CD8-positive, alpha-beta memory T cell (primary cell): ENCODE data around the gene MYO19. TPM values are rescaled to one million over a fixed set of nuclear protein-coding genes. Genes with fewer than 3 reads are reported as not detected.
A peak's percentile ranks its signal among the peaks of the same experiment; 100 is the strongest.
"Not testable (repeated sequence)": the region's sequence is repeated elsewhere in the genome, so short reads cannot be mapped to it uniquely, and the experiment has no call there.

Source experiments
- CTCF ChIA-PET: fragments of 350-600 bp; sonication (Branson Sonifier 250); formaldehyde crosslinking; loops from one replicate; lab custom pipeline; 2021; ENCODE audit warnings: antibody characterized with exemption; lab: Charles Lee
- POLR2A ChIA-PET: fragments of 350-600 bp; sonication (Branson Sonifier 250); formaldehyde crosslinking; loops from one replicate; lab custom pipeline; 2021; ENCODE audit warnings: antibody characterized with exemption; lab: Charles Lee
- DNase-seq, 5 donors: peaks; one replicate each; pipeline versions ENCODE4 v3.0.0 to v3.0.0-alpha.2; 2020 to 2022; ENCODE audit warnings: mixed read lengths in 1 of 5
- H3K27ac ChIP-seq: one replicate; pipeline ENCODE4 v1.7.0; 2013; ENCODE audit warnings: low read depth, mild to moderate bottlenecking, low read length, moderate library complexity
- H3K27me3 ChIP-seq: 2 replicates; pipeline ENCODE4 v1.7.0; 2013; ENCODE audit warnings: low read length, mild to moderate bottlenecking; ENCODE audit not compliant: insufficient read depth, poor library complexity, severe bottlenecking
- H3K36me3 ChIP-seq: 2 replicates; pipeline ENCODE4 v1.7.0; 2013; ENCODE audit warnings: mild to moderate bottlenecking, low read length, moderate library complexity; ENCODE audit not compliant: insufficient read depth
- H3K4me1 ChIP-seq: 2 replicates; pipeline ENCODE4 v1.7.0; 2013; ENCODE audit warnings: mild to moderate bottlenecking, low read length, moderate library complexity; ENCODE audit not compliant: insufficient read depth
- H3K4me3 ChIP-seq: 2 replicates; pipeline ENCODE4 v1.7.0; 2013; ENCODE audit warnings: mild to moderate bottlenecking, low read length
- H3K9me3 ChIP-seq: 2 replicates; pipeline ENCODE4 v1.7.0; 2013; ENCODE audit warnings: mild to moderate bottlenecking, low read length
- H3K27ac Mint-ChIP-seq, 8 donors: one replicate each; pipeline ENCODE4 v1.8.0; 2020 to 2021; ENCODE audit warnings: mixed read lengths in 8 of 8, mild to moderate bottlenecking in 6 of 8, inconsistent platforms in 3 of 8, moderate library complexity in 3 of 8
- H3K27me3 Mint-ChIP-seq, 2 donors: one replicate each; pipeline ENCODE4 v1.8.0; 2020 to 2021; ENCODE audit warnings: mixed read lengths in 2 of 2, mild to moderate bottlenecking in 1 of 2, moderate library complexity in 1 of 2
- H3K36me3 Mint-ChIP-seq, 3 donors: one replicate each; pipeline ENCODE4 v1.8.0; 2020 to 2021; ENCODE audit warnings: mixed read lengths in 3 of 3, inconsistent platforms in 1 of 3, mild to moderate bottlenecking in 1 of 3
- H3K4me1 Mint-ChIP-seq, 3 donors: one replicate each; pipeline ENCODE4 v1.8.0; 2020 to 2021; ENCODE audit warnings: mixed read lengths in 3 of 3, inconsistent platforms in 1 of 3, mild to moderate bottlenecking in 1 of 3
- H3K4me3 Mint-ChIP-seq, 7 donors: one replicate each; pipeline ENCODE4 v1.8.0; 2020 to 2021; ENCODE audit warnings: mixed read lengths in 7 of 7, mild to moderate bottlenecking in 6 of 7, moderate library complexity in 4 of 7, inconsistent platforms in 2 of 7
- H3K9me3 Mint-ChIP-seq, 5 donors: one replicate each; pipeline ENCODE4 v1.8.0; 2020 to 2022; ENCODE audit warnings: mixed read lengths in 5 of 5, mild to moderate bottlenecking in 3 of 5, moderate library complexity in 2 of 5, inconsistent platforms in 1 of 5
- polyA plus RNA-seq: library from polyadenylated mRNA; unstranded; fragments of 300-500 nt; fragmentation: Illumina TruSeq; gene quantifications from one replicate; pipeline ENCODE4 v1.2.3, GENCODE V29; 2021
- total RNA-seq, 2 experiments: library from RNA; stranded (reverse); gene quantifications; one replicate each; pipeline ENCODE4 v1.2.3, GENCODE V29; 2021

MYO19 gene
- total and polyA plus RNA-seq, 3 experiments from 2014 or later, result 5.0 to 138 (median 133) TPM

- H3K4me3 ChIP-seq, result no peak overlapping the region
- no peaks in the 10 kb centered on the region for H3K9me3 ChIP-seq
- Mint-ChIP-seq H3K27me3 (peaks cover 0 to 1% of the 10 kb centered on the region in 2 donors), H3K4me3 (no peak overlapping the region), H3K4me1 (no peaks in the 10 kb centered on the region), H3K9me3 (no peaks in the 10 kb centered on the region), H3K36me3 (peaks cover 0 to 74% (median 16%) of the 10 kb centered on the region in 3 donors), H3K27ac (no peak overlapping the region)
- H3K27ac ChIP-seq, result no peak overlapping the region
- no peak for DNase-seq
- POLR2A ChIA-PET, result no interaction called here
- peaks cover 4% of the 10 kb centered on the region for H3K36me3 ChIP-seq
- CTCF ChIA-PET, result no interaction called here
- no peaks in the 10 kb centered on the region for H3K4me1 ChIP-seq
- H3K27me3 ChIP-seq, result no peaks in the 10 kb centered on the region
Measured at GRCh38 chr17:36511216-36511615, 23.5 kb downstream of the MYO19 start.

GRCh38 chr17:36510636-36511035, 24.0 kb downstream of the MYO19 start:
- H3K4me1 Mint-ChIP-seq, result no peaks in the 10 kb centered on the region
- Histone ChIP-seq H3K9me3 (no peaks in the 10 kb centered on the region), H3K4me3 (no peak overlapping the region), H3K4me1 (no peaks in the 10 kb centered on the region), H3K27me3 (no peaks in the 10 kb centered on the region), H3K36me3 (peaks cover 5% of the 10 kb centered on the region), H3K27ac (no peak overlapping the region)
- no peaks in the 10 kb centered on the region for H3K9me3 Mint-ChIP-seq
- no peak overlapping the region for H3K27ac Mint-ChIP-seq
- H3K36me3 Mint-ChIP-seq, result peaks cover 0 to 75% (median 21%) of the 10 kb centered on the region in 3 donors
- H3K27me3 Mint-ChIP-seq, result peaks cover 0 to 1% of the 10 kb centered on the region in 2 donors
- H3K4me3 Mint-ChIP-seq, result no peak overlapping the region
- POLR2A ChIA-PET, result no interaction called here
- CTCF ChIA-PET, result no interaction called here
- DNase-seq, result no peak

GRCh38 chr17:36509272-36509985, 25.2 kb downstream of the MYO19 start:
- POLR2A ChIA-PET, result no interaction called here
- Histone ChIP-seq H3K4me3 (no peak overlapping the region), H3K27ac (no peak overlapping the region), H3K4me1 (no peaks in the 10 kb centered on the region), H3K36me3 (peaks cover 4% of the 10 kb centered on the region), H3K9me3 (no peaks in the 10 kb centered on the region), H3K27me3 (no peaks in the 10 kb centered on the region)
- no peak for DNase-seq
- no peaks in the 10 kb centered on the region for H3K9me3 Mint-ChIP-seq
- CTCF ChIA-PET, result no interaction called here
- H3K27ac Mint-ChIP-seq, result no peak overlapping the region
- H3K4me3 Mint-ChIP-seq, result no peak overlapping the region
- H3K4me1 Mint-ChIP-seq, result no peaks in the 10 kb centered on the region
- H3K36me3 Mint-ChIP-seq, result peaks cover 0 to 72% (median 24%) of the 10 kb centered on the region in 3 donors
- H3K27me3 Mint-ChIP-seq, result peaks cover 0 to 1% of the 10 kb centered on the region in 2 donors

- H3K36me3 Mint-ChIP-seq, result peaks cover 0 to 71% (median 26%) of the 10 kb centered on the region in 3 donors
- H3K36me3 ChIP-seq, POLR2A ChIA-PET: not testable (repeated sequence)
Measured at GRCh38 chr17:36508439-36508838, 26.2 kb downstream of the MYO19 start.

GRCh38 chr17:36507266-36507665, 27.4 kb downstream of the MYO19 start:
- ChIA-PET CTCF (interaction anchor here (0.6 to 1.2 kb wide), 2 partner anchors 9 to 27 kb away, joined by 3 read pairs; no protein-coding TSS in a partner anchor), POLR2A (no interaction called here)

More at GRCh38 chr17:36508439-36508838, 26.2 kb downstream of the MYO19 start:
- H3K4me1 Mint-ChIP-seq, H3K27ac Mint-ChIP-seq, H3K9me3 Mint-ChIP-seq, H3K4me3 ChIP-seq, H3K4me3 Mint-ChIP-seq, H3K4me1 ChIP-seq, DNase-seq, H3K27me3 Mint-ChIP-seq, H3K27ac ChIP-seq, CTCF ChIA-PET, H3K27me3 ChIP-seq, H3K9me3 ChIP-seq: not testable (repeated sequence)

GRCh38 chr17:36506831-36507230, 27.8 kb downstream of the MYO19 start:
- Mint-ChIP-seq H3K27ac (no peak overlapping the region), H3K36me3 (peaks cover 0 to 73% (median 27%) of the 10 kb centered on the region in 3 donors), H3K4me3 (no peak overlapping the region), H3K9me3 (no peaks in the 10 kb centered on the region), H3K27me3 (no peaks in the 10 kb centered on the region), H3K4me1 (no peaks in the 10 kb centered on the region)
- Histone ChIP-seq H3K36me3 (peaks cover 4% of the 10 kb centered on the region), H3K9me3 (no peaks in the 10 kb centered on the region), H3K27ac (no peak overlapping the region), H3K27me3 (no peaks in the 10 kb centered on the region), H3K4me3 (no peak overlapping the region), H3K4me1 (no peaks in the 10 kb centered on the region)
- POLR2A ChIA-PET, result no interaction called here
- CTCF ChIA-PET, result interaction anchor here (0.6 to 1.2 kb wide), 2 partner anchors 8 to 27 kb away, joined by 3 read pairs; no protein-coding TSS in a partner anchor
- DNase-seq, result no peak

More at GRCh38 chr17:36507266-36507665, 27.4 kb downstream of the MYO19 start:
- Mint-ChIP-seq H3K27me3 (no peaks in the 10 kb centered on the region), H3K4me3 (no peak overlapping the region), H3K9me3 (no peaks in the 10 kb centered on the region), H3K36me3 (peaks cover 0 to 72% (median 26%) of the 10 kb centered on the region in 3 donors), H3K4me1 (no peaks in the 10 kb centered on the region), H3K27ac (no peak overlapping the region)
- Histone ChIP-seq H3K4me3 (no peak overlapping the region), H3K27me3 (no peaks in the 10 kb centered on the region), H3K36me3 (peaks cover 4% of the 10 kb centered on the region), H3K9me3 (no peaks in the 10 kb centered on the region), H3K4me1 (no peaks in the 10 kb centered on the region), H3K27ac (no peak overlapping the region)
- no peak for DNase-seq

GRCh38 chr17:36506249-36506826, 28.3 kb downstream of the MYO19 start:
- CTCF ChIA-PET, result no interaction called here
- peaks cover 0 to 73% (median 27%) of the 10 kb centered on the region in 3 donors for H3K36me3 Mint-ChIP-seq

GRCh38 chr17:36505171-36505570, 29.5 kb downstream of the MYO19 start:
- Mint-ChIP-seq H3K27ac (peak overlapping the region in 2 of 8 donors; percentile 38 to 92), H3K9me3 (no peaks in the 10 kb centered on the region), H3K36me3 (peaks cover 0 to 66% (median 20%) of the 10 kb centered on the region in 3 donors), H3K4me1 (no peaks in the 10 kb centered on the region), H3K4me3 (no peak overlapping the region), H3K27me3 (no peaks in the 10 kb centered on the region)
- H3K9me3 ChIP-seq, result no peaks in the 10 kb centered on the region
- ChIA-PET POLR2A (no interaction called here), CTCF (no interaction called here)
- no peaks in the 10 kb centered on the region for H3K27me3 ChIP-seq
- no peak overlapping the region for H3K4me3 ChIP-seq
- H3K36me3 ChIP-seq, result peaks cover 4% of the 10 kb centered on the region
- no peak for DNase-seq
- H3K4me1 ChIP-seq, result no peaks in the 10 kb centered on the region
- no peak overlapping the region for H3K27ac ChIP-seq

More at GRCh38 chr17:36506249-36506826, 28.3 kb downstream of the MYO19 start:
- Mint-ChIP-seq H3K9me3 (no peaks in the 10 kb centered on the region), H3K4me3 (no peak overlapping the region), H3K27ac (peak overlapping the region in 1 of 8 donors; percentile 57), H3K27me3 (no peaks in the 10 kb centered on the region), H3K4me1 (no peaks in the 10 kb centered on the region)
- POLR2A ChIA-PET, result no interaction called here
- Histone ChIP-seq H3K27ac (no peak overlapping the region), H3K36me3 (peaks cover 4% of the 10 kb centered on the region), H3K4me1 (no peaks in the 10 kb centered on the region), H3K9me3 (no peaks in the 10 kb centered on the region), H3K4me3 (no peak overlapping the region), H3K27me3 (no peaks in the 10 kb centered on the region)
- no peak for DNase-seq
